GM23248 (cell line): ENCODE measurements around the gene PAPOLB.

Source experiments
- EZH2 ChIP-seq: fragments of 200-600 bp; sonication (generic); IDR thresholded peaks from 2 replicates; pipeline ENCODE4 v1.6.1; 2018; ENCODE audit warnings: antibody characterized with exemption, mild to moderate bottlenecking; ENCODE audit not compliant: insufficient read depth, poor library complexity, severe bottlenecking
- EZH2phosphoT487 ChIP-seq: fragments of 200-600 bp; sonication (generic); IDR thresholded peaks from 2 replicates; pipeline ENCODE4 v1.6.1; 2018; ENCODE audit warnings: antibody characterized with exemption, moderate library complexity, mild to moderate bottlenecking, low read depth; ENCODE audit not compliant: insufficient read depth

- TF ChIP-seq EZH2 (no peak), EZH2phosphoT487 (no peak)
Measured at GRCh38 chr7:4822677-4823076, 39.2 kb downstream of the PAPOLB start.
